ENCODE results near the gene ZC3H4.

ZC3H4 gene

DNA sequence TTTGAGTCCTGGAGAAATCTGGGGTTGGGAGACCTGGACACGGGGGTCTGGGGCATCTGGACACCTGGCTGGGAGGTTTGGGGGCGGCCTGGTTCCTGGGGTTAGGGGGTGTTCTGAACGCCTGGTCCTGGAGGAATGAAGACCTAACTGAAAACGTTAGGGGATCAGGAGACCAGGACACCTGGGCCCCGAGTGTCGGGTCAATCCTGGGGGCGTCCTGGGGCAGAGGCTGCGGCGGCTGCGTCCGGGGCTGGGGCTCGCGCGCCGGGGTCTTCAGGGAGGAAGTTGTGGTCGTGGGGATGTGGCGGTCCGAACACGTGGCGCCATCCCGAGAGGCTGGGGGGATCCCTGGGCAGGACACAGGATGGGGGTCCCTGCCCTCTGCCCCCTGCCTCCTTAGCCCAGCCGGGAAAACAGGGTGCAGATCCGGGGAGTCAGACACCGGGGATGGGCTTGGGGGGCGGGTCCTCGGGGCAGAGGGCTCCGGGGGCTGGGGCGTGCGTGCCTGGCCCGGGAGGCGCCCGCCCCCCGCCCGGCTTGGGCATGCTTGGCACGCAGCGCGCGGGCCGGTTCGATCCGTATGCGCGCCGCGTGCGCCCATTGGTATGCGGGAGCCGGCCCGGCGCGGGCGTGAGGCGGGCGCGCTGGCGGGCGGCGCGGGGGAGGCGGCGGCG is 93.3 kb downstream of the ZC3H4 start:
- H3K4me3 ChIP-seq (ENCODE audit: low read length in 2 of 2) = no peak overlapping the region
- peaks cover 21% of the 10 kb centered on the region for H3K4me1 ChIP-seq (ENCODE audit: control insufficient read depth, insufficient read depth, low read length)
- H3K9ac ChIP-seq (ENCODE audit: low read length in 2 of 2) = no peak overlapping the region
- no peak overlapping the region for H3K27ac ChIP-seq (ENCODE audit: low read length)
- peaks cover 36 to 47% of the 10 kb centered on the region in 2 donors for H3K27me3 ChIP-seq (ENCODE audit: control insufficient read depth in 1 of 2, insufficient read depth in 2 of 2, low read length in 2 of 2)
- H3K9me3 ChIP-seq (ENCODE audit: control insufficient read depth in 2 of 2, low read length in 2 of 2) = no peaks in the 10 kb centered on the region
- no peaks in the 10 kb centered on the region for H3K36me3 ChIP-seq (ENCODE audit: control insufficient read depth in 2 of 2, insufficient read depth in 2 of 2, low read length in 2 of 2)

DNA sequence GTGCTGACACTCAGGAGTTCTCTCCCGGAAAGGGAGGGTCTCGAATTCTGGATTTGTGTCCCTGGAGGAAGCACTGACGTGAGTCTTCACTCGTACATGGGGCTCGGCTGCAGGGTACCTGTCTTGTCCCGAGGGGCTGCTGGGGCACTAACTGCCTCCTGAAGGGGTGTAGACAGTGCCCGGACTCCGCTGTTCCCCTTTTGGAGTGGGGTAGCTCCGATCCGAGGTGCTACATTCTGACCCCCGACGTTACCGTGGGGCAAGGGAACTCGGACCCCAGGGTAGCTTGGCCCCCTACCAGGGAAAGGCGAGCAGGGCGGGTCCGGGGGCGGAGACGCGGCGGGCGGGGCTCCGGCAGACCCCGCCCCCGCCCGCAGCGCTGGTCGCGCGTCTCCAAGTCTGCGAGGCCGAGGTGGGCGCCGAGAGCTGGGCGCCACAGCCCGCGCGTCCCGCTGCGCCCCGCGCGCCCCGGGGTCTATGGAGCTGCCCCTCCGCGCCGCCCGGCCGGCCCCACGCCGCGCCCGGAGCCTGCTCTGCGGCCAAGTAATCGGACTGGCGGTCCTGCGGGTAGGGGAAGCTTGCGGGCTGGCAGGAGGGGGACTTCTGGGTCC is 94.0 kb downstream of the ZC3H4 start, which contains the start of gene NPAS1:
Gene NPAS1, plus strand, starts transcription at position 407 of the 611 bp plus-strand sequence. CDS start 1,211 bp downstream, outside the sequence.
- Histone ChIP-seq H3K9me3 (ENCODE audit: control insufficient read depth in 2 of 2, low read length in 2 of 2) (no peaks in the 10 kb centered on the region), H3K9ac (ENCODE audit: low read length in 2 of 2) (no peak within 1 kb of the TSS), H3K27me3 (ENCODE audit: control insufficient read depth in 1 of 2, insufficient read depth in 2 of 2, low read length in 2 of 2) (peaks cover 32 to 46% of the 10 kb centered on the region in 2 donors), H3K4me1 (ENCODE audit: control insufficient read depth, insufficient read depth, low read length) (peaks cover 21% of the 10 kb centered on the region), H3K4me3 (ENCODE audit: low read length in 2 of 2) (no peak within 1 kb of the TSS), H3K36me3 (ENCODE audit: control insufficient read depth in 2 of 2, insufficient read depth in 2 of 2, low read length in 2 of 2) (no peaks in the 10 kb centered on the region), H3K27ac (ENCODE audit: low read length) (no peak within 1 kb of the TSS)

DNA sequence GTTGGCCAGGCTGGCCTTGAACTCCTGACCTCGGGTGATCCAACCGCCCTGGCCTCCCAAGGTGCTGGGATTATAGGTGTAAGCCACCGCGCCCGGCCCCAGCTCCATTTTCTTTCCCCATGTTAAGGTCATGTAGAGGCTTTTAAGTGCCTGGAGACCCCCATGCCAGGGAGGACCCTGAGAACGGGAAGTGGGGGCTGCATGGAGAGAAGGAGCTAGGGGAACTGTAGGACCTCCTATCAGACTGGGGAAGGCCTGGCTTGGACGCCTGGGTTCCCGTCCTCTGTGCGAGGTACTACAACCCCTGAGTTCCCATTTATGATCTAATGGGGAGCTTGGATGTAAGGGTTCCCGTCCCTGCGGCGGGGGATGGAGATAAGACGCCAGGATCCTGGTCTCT is 94.7 kb downstream of the ZC3H4 start:
- H3K27ac ChIP-seq (ENCODE audit: low read length) = no peak overlapping the region
- H3K9me3 ChIP-seq (ENCODE audit: control insufficient read depth in 2 of 2, low read length in 2 of 2) = no peaks in the 10 kb centered on the region
- no peak overlapping the region for H3K4me3 ChIP-seq (ENCODE audit: low read length in 2 of 2)
- peaks cover 21% of the 10 kb centered on the region for H3K4me1 ChIP-seq (ENCODE audit: control insufficient read depth, insufficient read depth, low read length)
- no peaks in the 10 kb centered on the region for H3K36me3 ChIP-seq (ENCODE audit: control insufficient read depth in 2 of 2, insufficient read depth in 2 of 2, low read length in 2 of 2)
- H3K9ac ChIP-seq (ENCODE audit: low read length in 2 of 2) = no peak overlapping the region
- peaks cover 29 to 44% of the 10 kb centered on the region in 2 donors for H3K27me3 ChIP-seq (ENCODE audit: control insufficient read depth in 1 of 2, insufficient read depth in 2 of 2, low read length in 2 of 2)
